Mesenchymal stem cell (in vitro differentiated cells and primary cell): Measurements from ENCODE around the gene FOXF1.

Experiments
- DNase-seq: peaks from one replicate; pipeline ENCODE4 v3.0.0-alpha.2; 2013
- H2AFZ ChIP-seq: one replicate; pipeline ENCODE4 v1.6.1; 2013; ENCODE audit warnings: low read depth, mild to moderate bottlenecking, control low read depth, inconsistent platforms, low read length, moderate library complexity
- H2AK5ac ChIP-seq: 2 replicates; pipeline ENCODE4 v1.6.1; 2013; ENCODE audit warnings: low read length, moderate library complexity, mild to moderate bottlenecking, inconsistent platforms; ENCODE audit not compliant: severe bottlenecking
- H2BK120ac ChIP-seq: one replicate; pipeline ENCODE4 v1.6.1; 2013; ENCODE audit warnings: low read depth, mild to moderate bottlenecking, inconsistent platforms, low read length, moderate library complexity
- H2BK12ac ChIP-seq, 2 experiments: one replicate each; pipeline ENCODE4 v1.6.1; 2013; ENCODE audit warnings: inconsistent platforms in 2 of 2, low read length in 2 of 2, mild to moderate bottlenecking in 2 of 2, moderate library complexity in 2 of 2, control low read depth in 1 of 2
- H2BK15ac ChIP-seq: one replicate; pipeline ENCODE4 v1.6.1; 2013; ENCODE audit warnings: mild to moderate bottlenecking, low read depth, inconsistent platforms; ENCODE audit not compliant: poor library complexity, severe bottlenecking
- H2BK5ac ChIP-seq: 2 replicates; pipeline ENCODE4 v1.6.1; 2013; ENCODE audit warnings: low read depth, mild to moderate bottlenecking, low read length, control low read depth, inconsistent platforms; ENCODE audit not compliant: poor library complexity, severe bottlenecking
- H3K14ac ChIP-seq, 2 experiments: one replicate each; pipeline ENCODE4 v1.6.1; 2013; ENCODE audit warnings: inconsistent platforms in 2 of 2, low read length in 2 of 2, control low read depth in 1 of 2, mild to moderate bottlenecking in 1 of 2, moderate library complexity in 1 of 2
- H3K18ac ChIP-seq, 2 experiments: one replicate each; pipeline ENCODE4 v1.6.1; 2013; ENCODE audit warnings: inconsistent platforms in 2 of 2, low read length in 2 of 2, control low read depth in 1 of 2, low read depth in 1 of 2, mild to moderate bottlenecking in 1 of 2
- H3K23ac ChIP-seq, 2 experiments: one replicate each; pipeline ENCODE4 v1.6.1; 2013; ENCODE audit warnings: inconsistent platforms in 2 of 2, low read length in 2 of 2, mild to moderate bottlenecking in 2 of 2, moderate library complexity in 2 of 2, control low read depth in 1 of 2
- H3K27ac ChIP-seq: 2 replicates; pipeline ENCODE4 v1.5.1; 2013; ENCODE audit warnings: mild to moderate bottlenecking, moderate library complexity, low read length, control low read depth, inconsistent platforms; ENCODE audit not compliant: poor library complexity, severe bottlenecking
- H3K27me3 ChIP-seq, 2 experiments: 2 replicates each; pipeline versions ENCODE4 v1.6.1 to v1.7.0; 2013; ENCODE audit warnings: low read length in 2 of 2, mild to moderate bottlenecking in 2 of 2, moderate library complexity in 2 of 2, control low read depth in 1 of 2, inconsistent platforms in 1 of 2; ENCODE audit not compliant: control insufficient read depth in 1 of 2, insufficient read depth in 1 of 2
- H3K36me3 ChIP-seq, 2 experiments: 2 replicates each; pipeline versions ENCODE4 v1.6.1 to v1.7.0; 2013; ENCODE audit warnings: low read length in 2 of 2, control low read depth in 1 of 2, inconsistent platforms in 1 of 2, low read depth in 1 of 2, mild to moderate bottlenecking in 1 of 2; ENCODE audit not compliant: insufficient read depth in 2 of 2, control insufficient read depth in 1 of 2
- H3K4ac ChIP-seq, 2 experiments: one replicate each; pipeline ENCODE4 v1.6.1; 2013; ENCODE audit warnings: inconsistent platforms in 2 of 2, low read length in 2 of 2, mild to moderate bottlenecking in 2 of 2, moderate library complexity in 2 of 2, control low read depth in 1 of 2, low read depth in 1 of 2
- H3K4me1 ChIP-seq: 2 replicates; pipeline ENCODE4 v1.6.1; 2013; ENCODE audit warnings: low read depth, low read length, control low read depth; ENCODE audit not compliant: control insufficient read depth, insufficient read depth
- H3K4me2 ChIP-seq: 2 replicates; pipeline ENCODE4 v1.6.1; 2013; ENCODE audit warnings: low read length, mild to moderate bottlenecking, inconsistent platforms; ENCODE audit not compliant: poor library complexity, severe bottlenecking
- H3K4me3 ChIP-seq, 2 experiments: 2 replicates each; pipeline versions ENCODE4 v1.5.1 to v1.7.0; 2013; ENCODE audit warnings: low read length in 2 of 2, mild to moderate bottlenecking in 2 of 2, control low read depth in 1 of 2, low read depth in 1 of 2; ENCODE audit not compliant: insufficient read depth in 1 of 2
- H3K79me1 ChIP-seq: replicated peaks from 2 replicates; pipeline ENCODE4 v1.6.1; 2013; ENCODE audit warnings: mild to moderate bottlenecking, control low read depth, low read length, inconsistent platforms; ENCODE audit not compliant: poor library complexity, severe bottlenecking
- H3K9ac ChIP-seq: 2 replicates; pipeline ENCODE4 v1.7.0; 2013; ENCODE audit warnings: mild to moderate bottlenecking, low read length, moderate library complexity
- H3K9me3 ChIP-seq: 2 replicates; pipeline ENCODE4 v1.7.0; 2013; ENCODE audit warnings: mild to moderate bottlenecking, low read length; ENCODE audit not compliant: control insufficient read depth
- H4K8ac ChIP-seq: one replicate; pipeline ENCODE4 v1.6.1; 2013; ENCODE audit warnings: inconsistent platforms, mild to moderate bottlenecking, low read length, moderate library complexity
- H4K91ac ChIP-seq: one replicate; pipeline ENCODE4 v1.6.1; 2013; ENCODE audit warnings: mild to moderate bottlenecking, low read length, inconsistent platforms
- WGBS: methylation state at CpG from one replicate; pipeline ENCODE4 v1.1.7; 2013; ENCODE audit warnings: mixed read lengths; 5-methylcytosine and 5-hydroxymethylcytosine counted together

Gene FOXF1

DNA sequence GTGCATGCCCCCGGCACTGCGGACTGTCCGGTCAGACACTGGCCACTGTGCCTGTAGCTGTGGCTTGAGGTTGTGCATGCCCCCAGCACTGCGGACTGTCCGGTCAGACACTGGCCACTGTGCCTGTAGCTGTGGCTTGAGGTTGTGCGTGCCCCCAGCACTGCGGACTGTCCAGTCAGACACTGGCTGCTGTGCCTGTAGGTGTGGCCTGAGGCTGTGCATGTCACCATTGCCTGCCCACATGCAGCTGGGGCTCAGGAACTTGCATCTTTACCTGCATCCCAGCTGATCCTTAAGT lies 39.5 kb downstream of the FOXF1 start:
- H3K23ac ChIP-seq: no peak overlapping the region
- H2AFZ ChIP-seq: no peak overlapping the region
- no peak overlapping the region for H2BK5ac ChIP-seq
- H3K27me3 ChIP-seq: no peaks in the 10 kb centered on the region
- H4K91ac ChIP-seq: no peak overlapping the region
- H3K4me2 ChIP-seq: no peak overlapping the region
- no peak overlapping the region for H3K27ac ChIP-seq
- H3K4me1 ChIP-seq: peaks cover 6% of the 10 kb centered on the region
- peaks cover 44% of the 10 kb centered on the region for H3K79me1 ChIP-seq
- 97% methylated on average over 7 of the region's 7 CpGs for WGBS
- peaks cover 49 to 77% of the 10 kb centered on the region in 2 experiments for H3K36me3 ChIP-seq
- DNase-seq: no peak
- H3K9ac ChIP-seq: no peak overlapping the region
- H2BK12ac ChIP-seq: no peak overlapping the region
- H4K8ac ChIP-seq: no peak overlapping the region
- no peaks in the 10 kb centered on the region for H3K9me3 ChIP-seq
- no peak overlapping the region for H3K18ac ChIP-seq
- no peak overlapping the region for H2BK15ac ChIP-seq
- H2AK5ac ChIP-seq: no peak overlapping the region
- H3K14ac ChIP-seq: no peak overlapping the region
- H3K4me3 ChIP-seq: no peak overlapping the region
- no peak overlapping the region for H3K4ac ChIP-seq
- no peak overlapping the region for H2BK120ac ChIP-seq

DNA sequence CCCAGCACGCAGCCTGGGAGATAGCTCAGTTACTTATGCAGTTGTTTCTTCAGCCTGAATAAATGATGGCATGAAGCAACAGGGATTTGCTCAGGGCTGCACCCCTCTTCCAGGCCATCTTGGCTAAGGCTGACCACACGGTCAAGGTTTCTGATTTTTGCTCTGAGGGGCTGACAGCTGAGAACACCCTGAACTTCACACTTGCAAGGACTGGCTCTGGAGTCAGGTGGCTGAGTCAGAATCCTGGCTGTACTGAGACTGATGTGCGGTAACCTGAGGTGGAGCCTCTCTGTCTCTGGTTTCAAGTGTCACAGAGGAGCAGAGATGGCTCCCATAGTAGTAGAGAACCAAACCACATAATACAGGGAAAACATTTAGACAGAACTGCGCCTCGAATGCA lies 40.0 kb downstream of the FOXF1 start:
- no peak overlapping the region for H2AK5ac ChIP-seq
- no peak overlapping the region for H3K9ac ChIP-seq
- no peak overlapping the region for H3K14ac ChIP-seq
- H3K79me1 ChIP-seq: peaks cover 42% of the 10 kb centered on the region
- no peak overlapping the region for H3K27ac ChIP-seq
- H3K4me3 ChIP-seq: no peak overlapping the region
- H4K91ac ChIP-seq: no peak overlapping the region
- no peaks in the 10 kb centered on the region for H3K27me3 ChIP-seq
- H2BK15ac ChIP-seq: no peak overlapping the region
- no peak overlapping the region for H3K18ac ChIP-seq
- DNase-seq: no peak
- no peak overlapping the region for H2AFZ ChIP-seq
- H3K23ac ChIP-seq: peak overlapping the region in 1 of 2 experiments; percentile 11
- no peak overlapping the region for H3K4ac ChIP-seq
- no peak overlapping the region for H3K4me2 ChIP-seq
- no peak overlapping the region for H2BK12ac ChIP-seq
- peaks cover 48 to 72% of the 10 kb centered on the region in 2 experiments for H3K36me3 ChIP-seq
- no peaks in the 10 kb centered on the region for H3K9me3 ChIP-seq
- peaks cover 6% of the 10 kb centered on the region for H3K4me1 ChIP-seq
- no peak overlapping the region for H2BK5ac ChIP-seq
- H2BK120ac ChIP-seq: no peak overlapping the region
- 96% methylated on average over 3 of the region's 5 CpGs for WGBS
- no peak overlapping the region for H4K8ac ChIP-seq

DNA sequence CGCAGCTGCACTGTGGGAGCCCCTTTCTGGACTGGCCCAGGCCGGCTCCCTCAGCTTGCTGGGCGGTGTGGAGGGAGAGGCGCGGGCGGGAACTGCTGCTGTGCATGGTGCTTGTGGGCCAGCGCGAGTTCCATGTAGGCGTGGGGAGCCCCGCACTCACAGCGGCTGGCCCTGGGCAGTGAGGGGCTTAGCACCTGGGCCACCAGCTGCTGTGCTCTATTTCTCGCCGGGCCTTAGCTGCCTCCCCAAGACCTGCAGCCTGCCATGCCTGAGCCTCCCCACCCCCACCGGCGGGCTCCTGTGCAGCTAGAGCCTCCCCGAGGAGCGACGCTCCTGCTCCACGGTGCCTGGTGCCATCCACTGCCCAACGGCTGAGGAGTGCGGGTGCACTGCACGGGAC lies 43.0 kb downstream of the FOXF1 start:
- H3K27ac ChIP-seq: no peak overlapping the region

DNA sequence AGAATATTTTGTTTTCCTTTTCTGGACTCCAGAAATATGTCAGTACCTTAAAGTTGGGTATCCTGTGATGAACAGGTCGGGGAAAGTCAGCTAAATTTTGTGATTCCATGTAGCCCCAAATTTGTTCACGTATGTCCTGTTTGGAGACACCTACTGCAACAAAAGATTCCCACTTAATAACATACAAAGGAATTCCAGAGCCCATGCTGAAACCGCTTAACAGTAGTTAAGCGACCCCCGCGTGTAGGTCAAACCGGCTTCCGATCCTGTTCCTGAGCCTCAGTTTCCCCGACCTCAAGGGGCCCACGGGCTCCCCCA lies 44.2 kb downstream of the FOXF1 start:
- H3K27me3 ChIP-seq: peaks cover 0 to 13% of the 10 kb centered on the region in 2 experiments
- peak overlapping the region; percentile 88 to 99 for H3K4me3 ChIP-seq
- H3K4me1 ChIP-seq: peaks cover 13% of the 10 kb centered on the region
- peak overlapping the region; percentile 62 for H3K4me2 ChIP-seq
- H2BK12ac ChIP-seq: no peak overlapping the region
- peak overlapping the region in 1 of 2 experiments; percentile 41 for H3K14ac ChIP-seq
- H3K18ac ChIP-seq: peak overlapping the region; percentile 78 to 83
- H2BK15ac ChIP-seq: peak overlapping the region; percentile 2
- DNase-seq: no peak
- no peaks in the 10 kb centered on the region for H3K9me3 ChIP-seq
- peaks cover 35% of the 10 kb centered on the region for H3K79me1 ChIP-seq
- no peak overlapping the region for H2BK120ac ChIP-seq
- peak overlapping the region; percentile 97 for H4K8ac ChIP-seq
- peak overlapping the region; percentile 94 for H2AFZ ChIP-seq
- H3K4ac ChIP-seq: peak overlapping the region; percentile 10 to 92
- H3K23ac ChIP-seq: no peak overlapping the region
- peak overlapping the region; percentile 1 for H4K91ac ChIP-seq
- H2BK5ac ChIP-seq: no peak overlapping the region
- H3K9ac ChIP-seq: peak overlapping the region; percentile 99
- H3K36me3 ChIP-seq: peaks cover 27 to 30% of the 10 kb centered on the region in 2 experiments
- no peak overlapping the region for H3K27ac ChIP-seq
- 12% methylated on average over 10 of the region's 10 CpGs for WGBS
- no peak overlapping the region for H2AK5ac ChIP-seq

More for the DNA sequence above, 43.0 kb downstream of the FOXF1 start:
- Histone ChIP-seq H2BK120ac (no peak overlapping the region), H2AFZ (no peak overlapping the region), H3K4me2 (no peak overlapping the region), H3K4me1 (peaks cover 11% of the 10 kb centered on the region), H3K23ac (no peak overlapping the region), H3K9me3 (no peaks in the 10 kb centered on the region), H3K14ac (no peak overlapping the region), H3K18ac (no peak overlapping the region), H4K91ac (no peak overlapping the region), H2AK5ac (no peak overlapping the region), H3K79me1 (peaks cover 40% of the 10 kb centered on the region), H3K4ac (peak overlapping the region in 1 of 2 experiments; percentile 28), H2BK15ac (no peak overlapping the region), H3K36me3 (peaks cover 29 to 42% of the 10 kb centered on the region in 2 experiments), H4K8ac (no peak overlapping the region), H2BK5ac (no peak overlapping the region), H3K9ac (no peak overlapping the region), H3K27me3 (peaks cover 0 to 6% of the 10 kb centered on the region in 2 experiments), H3K4me3 (no peak overlapping the region), H2BK12ac (no peak overlapping the region)
- no peak for DNase-seq
- 97% methylated on average over 21 of the region's 22 CpGs for WGBS
